ENCODE measurements around the gene BUB1B.

DNA sequence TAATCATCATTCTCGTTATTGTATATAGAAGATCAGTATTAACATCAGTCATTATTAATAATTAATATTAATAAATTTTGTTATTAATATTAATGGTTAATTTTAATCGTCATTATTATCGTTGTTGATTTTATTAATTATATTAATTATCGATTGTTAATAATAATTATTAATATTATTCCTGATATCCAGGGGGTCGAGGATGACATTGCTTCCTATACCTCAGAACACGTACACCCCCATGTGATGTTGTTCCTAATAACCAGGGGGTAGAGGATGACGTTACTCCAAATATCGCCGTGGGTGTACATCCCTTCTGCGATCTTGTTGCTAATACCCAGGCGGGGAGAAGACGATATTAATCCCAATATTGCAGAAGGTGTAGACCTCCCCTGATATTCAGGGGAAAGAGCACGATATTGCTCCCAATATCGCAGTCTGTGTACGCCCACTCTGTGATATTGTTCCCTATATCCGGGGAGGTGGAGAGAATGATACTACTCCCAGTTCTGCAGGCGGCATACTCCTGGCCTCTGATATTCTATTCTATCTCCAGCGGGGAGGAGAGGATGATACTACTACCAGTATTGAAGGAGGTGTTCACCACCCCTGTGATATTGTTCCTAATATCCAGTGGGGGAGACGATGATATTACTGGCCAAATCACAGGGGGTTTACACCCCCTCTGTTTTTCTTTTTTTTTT lies 29.9 kb upstream of the BUB1B start:
- TF ChIP-seq EP300 (conservative IDR thresholded peaks at IDR 0.05; ENCODE audit: poor library complexity, severe bottlenecking) = no peak
- no peak for TF ChIP-seq POLR2AphosphoS5 (IDR thresholded peaks at IDR 0.05)
- TF ChIP-seq, protein P1, sequence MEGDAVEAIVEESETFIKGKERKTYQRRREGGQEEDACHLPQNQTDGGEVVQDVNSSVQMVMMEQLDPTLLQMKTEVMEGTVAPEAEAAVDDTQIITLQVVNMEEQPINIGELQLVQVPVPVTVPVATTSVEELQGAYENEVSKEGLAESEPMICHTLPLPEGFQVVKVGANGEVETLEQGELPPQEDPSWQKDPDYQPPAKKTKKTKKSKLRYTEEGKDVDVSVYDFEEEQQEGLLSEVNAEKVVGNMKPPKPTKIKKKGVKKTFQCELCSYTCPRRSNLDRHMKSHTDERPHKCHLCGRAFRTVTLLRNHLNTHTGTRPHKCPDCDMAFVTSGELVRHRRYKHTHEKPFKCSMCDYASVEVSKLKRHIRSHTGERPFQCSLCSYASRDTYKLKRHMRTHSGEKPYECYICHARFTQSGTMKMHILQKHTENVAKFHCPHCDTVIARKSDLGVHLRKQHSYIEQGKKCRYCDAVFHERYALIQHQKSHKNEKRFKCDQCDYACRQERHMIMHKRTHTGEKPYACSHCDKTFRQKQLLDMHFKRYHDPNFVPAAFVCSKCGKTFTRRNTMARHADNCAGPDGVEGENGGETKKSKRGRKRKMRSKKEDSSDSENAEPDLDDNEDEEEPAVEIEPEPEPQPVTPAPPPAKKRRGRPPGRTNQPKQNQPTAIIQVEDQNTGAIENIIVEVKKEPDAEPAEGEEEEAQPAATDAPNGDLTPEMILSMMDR (IDR thresholded peaks at IDR 0.05; ENCODE audit: poor library complexity, severe bottlenecking) = no peak
- no peak for TF ChIP-seq EZH2 (IDR thresholded peaks at IDR 0.05; ENCODE audit: borderline replicate concordance, insufficient read depth, low read length, poor library complexity, severe bottlenecking)
- TF ChIP-seq SMC3 (conservative IDR thresholded peaks at IDR 0.05; ENCODE audit: poor library complexity) = no peak
- TF ChIP-seq, protein P2, sequence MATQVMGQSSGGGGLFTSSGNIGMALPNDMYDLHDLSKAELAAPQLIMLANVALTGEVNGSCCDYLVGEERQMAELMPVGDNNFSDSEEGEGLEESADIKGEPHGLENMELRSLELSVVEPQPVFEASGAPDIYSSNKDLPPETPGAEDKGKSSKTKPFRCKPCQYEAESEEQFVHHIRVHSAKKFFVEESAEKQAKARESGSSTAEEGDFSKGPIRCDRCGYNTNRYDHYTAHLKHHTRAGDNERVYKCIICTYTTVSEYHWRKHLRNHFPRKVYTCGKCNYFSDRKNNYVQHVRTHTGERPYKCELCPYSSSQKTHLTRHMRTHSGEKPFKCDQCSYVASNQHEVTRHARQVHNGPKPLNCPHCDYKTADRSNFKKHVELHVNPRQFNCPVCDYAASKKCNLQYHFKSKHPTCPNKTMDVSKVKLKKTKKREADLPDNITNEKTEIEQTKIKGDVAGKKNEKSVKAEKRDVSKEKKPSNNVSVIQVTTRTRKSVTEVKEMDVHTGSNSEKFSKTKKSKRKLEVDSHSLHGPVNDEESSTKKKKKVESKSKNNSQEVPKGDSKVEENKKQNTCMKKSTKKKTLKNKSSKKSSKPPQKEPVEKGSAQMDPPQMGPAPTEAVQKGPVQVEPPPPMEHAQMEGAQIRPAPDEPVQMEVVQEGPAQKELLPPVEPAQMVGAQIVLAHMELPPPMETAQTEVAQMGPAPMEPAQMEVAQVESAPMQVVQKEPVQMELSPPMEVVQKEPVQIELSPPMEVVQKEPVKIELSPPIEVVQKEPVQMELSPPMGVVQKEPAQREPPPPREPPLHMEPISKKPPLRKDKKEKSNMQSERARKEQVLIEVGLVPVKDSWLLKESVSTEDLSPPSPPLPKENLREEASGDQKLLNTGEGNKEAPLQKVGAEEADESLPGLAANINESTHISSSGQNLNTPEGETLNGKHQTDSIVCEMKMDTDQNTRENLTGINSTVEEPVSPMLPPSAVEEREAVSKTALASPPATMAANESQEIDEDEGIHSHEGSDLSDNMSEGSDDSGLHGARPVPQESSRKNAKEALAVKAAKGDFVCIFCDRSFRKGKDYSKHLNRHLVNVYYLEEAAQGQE (IDR thresholded peaks at IDR 0.05; ENCODE audit: borderline replicate concordance) = no peak
- no peak for TF ChIP-seq TAF1 (IDR thresholded peaks at IDR 0.05; ENCODE audit: low read depth)
- TF ChIP-seq MXI1 (conservative IDR thresholded peaks at IDR 0.05; ENCODE audit: poor library complexity, severe bottlenecking) = no peak
- no peak for TF ChIP-seq RAD21 (conservative IDR thresholded peaks at IDR 0.05)
